HG03064 (cell line): ENCODE measurements around the gene KCNQ1.

Experiments
- ATAC-seq: cut with Tn5 transposase; IDR thresholded peaks from one replicate; pipeline ENCODE4 v1.9.1; 2021; ENCODE audit warnings: low read depth; ENCODE audit not compliant: unreplicated experiment

KCNQ1 gene

DNA sequence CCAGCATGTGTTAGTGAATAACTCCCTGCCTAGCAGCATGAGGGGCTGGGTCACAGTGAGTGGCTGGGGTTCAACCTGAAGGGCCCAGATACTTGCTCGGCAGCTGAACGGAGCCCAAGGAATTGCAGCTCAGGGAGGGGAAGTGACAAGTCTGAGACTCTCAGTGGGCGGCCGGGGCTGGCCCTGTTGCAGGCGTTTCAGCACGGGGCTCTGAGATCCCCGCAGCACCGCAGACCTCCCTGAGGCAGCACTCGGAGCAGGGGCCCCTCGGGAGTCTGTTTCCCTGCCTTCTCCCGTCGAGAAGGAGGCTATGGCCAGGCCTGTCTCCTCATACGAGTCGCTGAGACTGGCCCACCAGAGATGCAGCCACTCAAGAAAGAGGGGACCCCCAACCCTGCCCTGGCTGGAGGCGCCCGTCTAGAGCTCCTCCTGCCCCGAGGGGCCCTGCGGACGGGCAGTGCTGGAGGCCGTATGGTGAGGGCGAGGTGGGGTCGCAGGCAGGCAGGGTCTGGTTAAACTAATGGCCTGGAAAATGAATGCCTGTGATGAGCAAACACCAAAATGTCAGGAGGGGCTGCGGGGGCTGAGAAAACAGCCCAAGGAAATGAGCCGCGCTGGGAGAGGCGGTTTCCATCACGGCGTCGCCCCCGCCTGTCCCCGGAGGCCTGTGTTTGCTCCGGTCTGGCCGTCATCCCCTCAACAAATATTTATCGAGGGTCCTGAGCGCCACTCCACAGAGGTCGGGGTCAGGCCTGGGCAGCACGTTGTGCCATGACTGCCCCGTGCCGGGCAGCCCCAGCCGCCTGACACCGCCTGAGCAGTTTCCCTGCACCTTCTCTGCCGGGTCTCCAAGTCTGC lies 35.0 kb upstream of the KCNQ1 start:
- no peak for ATAC-seq

DNA sequence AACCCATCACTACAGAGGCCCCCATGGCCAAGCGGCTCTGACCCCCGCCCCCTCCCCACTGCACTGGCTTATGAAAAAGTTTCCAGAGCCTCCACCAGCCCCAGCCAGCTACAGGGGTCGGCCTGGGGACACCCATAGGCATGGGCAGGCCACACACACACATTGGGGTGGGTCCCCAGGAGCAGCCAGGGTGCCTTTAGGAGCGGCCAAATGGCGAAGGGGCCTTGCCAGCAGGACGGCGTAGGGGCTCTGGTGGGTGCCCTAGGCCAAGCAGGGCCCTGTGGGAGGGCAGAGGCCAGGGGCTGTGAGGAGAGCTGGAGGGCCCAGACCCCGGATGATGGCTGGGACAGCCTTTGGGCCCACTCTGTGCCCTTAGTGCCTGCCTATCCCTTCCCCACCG lies 34.2 kb upstream of the KCNQ1 start:
- ATAC-seq: no peak

- ATAC-seq: no peak
Measured at GRCh38 chr11:2411446-2412305, 33.1 kb upstream of the KCNQ1 start.

DNA sequence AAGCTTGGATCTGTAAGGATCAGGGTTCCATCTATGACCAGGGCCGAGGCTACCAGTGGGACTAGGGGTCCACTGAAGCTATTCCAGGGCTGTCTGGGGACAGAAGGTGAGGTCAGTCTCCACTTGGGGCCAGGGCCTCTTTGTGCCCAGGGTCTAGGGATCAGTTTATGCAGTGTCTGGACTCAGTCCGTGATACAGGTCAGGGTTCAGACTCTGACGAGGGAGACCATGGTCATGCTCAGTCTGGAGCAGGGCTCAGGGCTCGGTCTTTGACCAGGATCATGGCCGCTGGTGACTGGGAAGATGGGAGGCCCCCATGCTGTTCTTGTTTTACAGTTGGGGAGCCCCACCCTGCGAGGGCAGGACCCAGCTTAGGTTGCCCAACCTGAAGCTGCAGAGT lies 32.5 kb upstream of the KCNQ1 start:
- no peak for ATAC-seq

DNA sequence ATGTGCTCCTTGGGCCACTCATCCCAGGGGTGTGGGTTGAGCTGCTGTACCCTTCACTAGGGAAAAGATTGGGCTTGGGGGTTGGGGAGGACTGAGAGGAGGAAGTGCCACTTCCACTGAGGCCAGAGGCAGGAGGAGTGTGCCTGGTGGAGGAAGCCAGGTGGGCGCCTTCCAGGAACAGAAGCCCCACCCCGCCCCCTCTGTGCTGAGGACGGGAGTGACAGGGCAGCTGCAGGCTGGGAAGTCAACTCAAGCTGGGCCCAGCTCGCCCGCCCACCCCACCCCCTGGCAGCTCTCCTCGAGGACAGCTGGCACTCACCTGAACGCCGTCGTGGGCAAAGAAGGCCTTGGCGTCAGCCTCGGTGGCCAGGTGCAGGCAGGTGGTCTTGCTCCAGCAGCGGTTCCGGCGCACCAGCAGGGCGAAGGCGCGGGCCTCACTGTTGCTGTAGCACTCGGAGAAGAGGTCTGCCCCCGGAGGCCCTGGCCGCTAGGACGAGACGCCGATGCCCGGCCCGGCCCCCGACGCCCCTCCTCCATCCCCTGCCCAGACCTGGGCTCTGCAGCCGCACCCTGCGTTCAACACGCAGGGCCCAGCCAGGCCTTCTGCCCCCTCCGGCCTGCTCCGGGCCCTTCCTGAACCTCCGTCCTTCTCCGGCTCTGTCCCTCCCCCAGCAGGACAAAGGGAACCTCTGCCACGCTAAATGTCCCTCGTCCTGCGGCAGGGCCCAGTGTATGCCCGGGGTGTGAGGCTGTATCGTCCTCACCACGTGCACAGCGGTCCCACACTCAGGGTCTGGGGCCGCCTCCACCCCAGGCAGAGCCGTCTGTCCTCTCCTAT lies 30.8 kb upstream of the KCNQ1 start:
- no peak for ATAC-seq

DNA sequence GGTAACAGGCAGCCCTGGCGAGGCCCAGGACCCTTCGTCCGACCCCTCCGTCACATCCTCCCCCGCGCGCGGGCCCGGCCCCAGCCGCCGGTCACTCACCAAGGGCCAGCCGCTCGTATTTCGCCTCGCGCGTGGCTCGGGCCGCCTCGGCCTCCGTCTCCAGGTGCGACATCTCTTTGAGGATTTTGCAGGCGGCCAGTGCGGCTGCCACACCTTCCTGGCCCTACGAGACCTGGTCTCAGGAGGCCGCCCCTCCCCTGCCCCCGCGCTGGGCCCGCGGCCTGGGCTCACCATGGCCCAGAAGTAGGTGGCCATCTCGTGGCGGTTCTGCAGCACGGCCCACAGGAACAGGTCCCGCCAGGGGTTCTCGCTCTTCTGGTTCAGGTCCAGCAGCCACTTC lies 30.2 kb upstream of the KCNQ1 start:
- no peak for ATAC-seq

GRCh38 chr11:2415171-2415570 lies 29.6 kb upstream of the KCNQ1 start:
- no peak for ATAC-seq

- no peak for ATAC-seq
Measured at GRCh38 chr11:2415601-2416380, 29.0 kb upstream of the KCNQ1 start.

DNA sequence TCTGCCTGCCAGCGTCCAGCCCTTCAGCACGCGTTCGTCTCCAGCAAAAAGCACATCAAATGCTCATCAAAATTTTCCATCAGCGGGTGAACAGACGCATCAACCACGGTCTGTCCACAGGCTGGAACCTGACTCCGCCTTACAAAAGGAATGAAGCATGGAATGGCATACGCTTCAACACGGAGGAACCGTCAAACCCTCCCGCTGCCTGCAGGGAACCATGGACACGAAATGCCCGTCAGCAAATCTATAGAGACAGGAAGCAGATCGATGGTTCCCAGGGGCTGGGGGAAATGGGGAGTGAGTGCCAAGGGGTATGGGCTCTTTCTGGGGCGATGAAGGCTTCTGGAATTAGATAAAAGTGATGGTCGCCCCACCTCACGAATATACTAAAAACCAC lies 28.0 kb upstream of the KCNQ1 start:
- ATAC-seq: no peak

GRCh38 chr11:2417856-2418692 lies 26.7 kb upstream of the KCNQ1 start:
- no peak for ATAC-seq

- no peak for ATAC-seq
Measured at GRCh38 chr11:2418693-2419360, 26.0 kb upstream of the KCNQ1 start.

GRCh38 chr11:2419638-2420501 lies 24.9 kb upstream of the KCNQ1 start:
- ATAC-seq: no peak

DNA sequence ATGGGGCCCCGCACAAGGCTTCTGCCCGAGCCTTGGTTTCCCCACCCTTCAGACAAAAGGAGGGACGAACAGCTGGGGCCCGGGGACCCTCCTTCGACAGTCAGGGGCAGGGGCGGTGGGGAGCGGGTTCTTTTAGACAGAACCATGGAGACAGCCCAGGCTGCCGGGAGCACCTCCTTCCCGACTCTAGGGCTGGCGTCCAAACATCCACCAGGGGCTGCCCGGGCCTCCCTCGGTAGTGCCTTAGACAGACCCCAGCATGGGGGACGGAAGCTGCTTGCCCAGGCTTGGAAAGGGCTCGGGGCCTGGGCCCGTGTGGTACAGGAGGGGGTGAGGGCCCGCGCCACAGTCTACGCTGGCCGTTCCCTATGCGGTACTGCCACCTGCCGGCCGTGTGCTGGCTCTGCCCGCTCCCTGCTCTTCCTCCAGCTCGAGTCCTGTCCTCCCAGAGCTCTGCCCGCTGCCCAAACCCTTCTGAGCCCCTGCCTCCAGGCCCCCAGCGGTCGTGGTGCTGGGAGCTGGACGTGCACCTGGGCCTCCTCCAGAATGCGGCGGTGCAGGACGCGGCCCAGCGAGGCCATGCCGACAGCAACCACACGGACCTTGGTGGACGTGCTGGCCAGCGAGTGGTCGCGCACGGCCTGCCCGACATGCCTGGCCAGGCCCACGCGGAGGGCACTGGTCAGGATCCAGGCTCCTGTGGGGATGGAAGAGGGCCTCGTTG lies 24.1 kb upstream of the KCNQ1 start:
- no peak for ATAC-seq

- ATAC-seq: no peak
Measured at GRCh38 chr11:2421226-2421994, 23.4 kb upstream of the KCNQ1 start.

DNA sequence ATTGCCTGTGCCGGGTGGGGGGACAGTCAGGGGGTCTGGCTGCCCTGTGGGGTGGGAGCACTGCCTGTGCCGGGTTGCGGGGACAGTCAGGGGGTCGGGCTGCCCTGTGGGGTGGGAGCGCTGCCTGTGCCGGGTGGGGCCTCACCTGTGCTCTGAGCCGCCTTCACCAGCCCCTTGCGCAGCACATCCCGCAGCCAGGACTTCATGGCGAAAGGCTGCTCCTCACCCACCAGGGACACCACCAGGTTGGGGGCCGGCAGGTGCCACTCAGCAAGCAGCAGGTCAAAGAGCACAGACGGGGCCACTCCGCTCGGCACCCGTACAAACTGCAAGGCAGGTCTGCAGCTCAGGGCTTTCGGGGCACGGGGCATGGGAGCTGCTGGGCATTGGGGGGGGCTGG lies 22.8 kb upstream of the KCNQ1 start:
- no peak for ATAC-seq

- no peak for ATAC-seq
Measured at GRCh38 chr11:2422461-2423156, 22.2 kb upstream of the KCNQ1 start.
